Measurements from ENCODE around the gene AMN. TPM values are rescaled to one million over a fixed set of nuclear protein-coding genes. Genes with fewer than 3 reads are reported as not detected.
A peak's percentile ranks its signal among the peaks of the same experiment; 100 is the strongest.
"Not testable (repeated sequence)": the region's sequence is repeated elsewhere in the genome, so short reads cannot be mapped to it uniquely, and the experiment has no call there.

The AMN gene
- polyA plus RNA-seq, result 100 to 1,000 TPM in 3 of 4 donors, 10 to 100 TPM in 1; 71.0 to 467 (median 402) TPM
- long read RNA-seq, donor 1, result 0 reads
- long read RNA-seq, donor 2, transcript AMN-201 (12 exons, 1,907 nt), result major isoform, 71 of 95 reads
- long read RNA-seq, donor 2, partial matches to known transcripts, result 22 of 95 reads
- long read RNA-seq, donor 2, other reads (novel, unspliced or antisense), result 0 of 95 reads
- long read RNA-seq, donor 3, transcript AMN-202 (11 exons, 2,269 nt), result minor isoform, 6 of 212 reads
- long read RNA-seq, donor 3, transcript AMN-201 (12 exons, 1,907 nt), result major isoform, 122 of 212 reads
- long read RNA-seq, donor 3, partial matches to known transcripts, result 78 of 212 reads
- long read RNA-seq, donor 3, other reads (novel, unspliced or antisense), result 6 of 212 reads
- long read RNA-seq, donor 4, partial matches to known transcripts, result 0 of 3 reads
- long read RNA-seq, donor 4, other reads (novel, unspliced or antisense), result 0 of 3 reads
- long read RNA-seq, donor 5, transcript AMN-201 (12 exons, 1,907 nt), result major isoform, 34 of 124 reads
- long read RNA-seq, donor 5, partial matches to known transcripts, result 89 of 124 reads
- long read RNA-seq, donor 5, other reads (novel, unspliced or antisense), result 0 of 124 reads
- long read RNA-seq, donor 6, transcript AMN-202 (11 exons, 2,269 nt), result minor isoform, 9 of 182 reads
- long read RNA-seq, donor 6, transcript AMN-201 (12 exons, 1,907 nt), result major isoform, 126 of 182 reads
- long read RNA-seq, donor 6, partial matches to known transcripts, result 47 of 182 reads
- long read RNA-seq, donor 6, other reads (novel, unspliced or antisense), result 0 of 182 reads
- long read RNA-seq, donor 7, result 0 reads
- long read RNA-seq, donor 8, result 0 reads
- long read RNA-seq, donor 9, transcript AMN-201 (12 exons, 1,907 nt), result major isoform, 30 of 33 reads
- long read RNA-seq, donor 9, partial matches to known transcripts, result 0 of 33 reads
- long read RNA-seq, donor 9, other reads (novel, unspliced or antisense), result 0 of 33 reads
- long read RNA-seq, donor 10, transcript AMN-201 (12 exons, 1,907 nt), result major isoform, 95 of 118 reads
- long read RNA-seq, donor 10, transcript AMN-202 (11 exons, 2,269 nt), result minor isoform, 8 of 118 reads
- long read RNA-seq, donor 10, partial matches to known transcripts, result 14 of 118 reads
- long read RNA-seq, donor 10, other reads (novel, unspliced or antisense), result 0 of 118 reads

GRCh38 chr14:102922490-102923200 is at the start of gene AMN:
Gene AMN, plus strand, starts transcription at chr14:102922663. Its CDS starts 26 bp downstream, at chr14:102922689.
- Histone ChIP-seq H3K4me3 (ENCODE audit: low read depth in 1 of 3, low read length in 3 of 3) (peak within 1 kb of the TSS in 2 of 3 donors; percentile 73 to 81), H3K27ac (ENCODE audit: low read depth in 1 of 3, low read length in 2 of 3) (peak within 1 kb of the TSS; percentile 70 to 97 (median 94)), H3K9me3 (ENCODE audit: control insufficient read depth in 2 of 2, insufficient read depth in 1 of 2, low read depth in 1 of 2, low read length in 1 of 2) (peaks cover 0 to 5% of the 10 kb centered on the region in 2 donors), H3K27me3 (ENCODE audit: control insufficient read depth in 3 of 3, insufficient read depth in 3 of 3, low read length in 3 of 3) (peaks cover 0 to 22% (median 6%) of the 10 kb centered on the region in 3 donors), H3K4me1 (ENCODE audit: control insufficient read depth in 3 of 3, insufficient read depth in 2 of 3, low read depth in 1 of 3, low read length in 2 of 3) (peaks cover 0 to 30% (median 0%) of the 10 kb centered on the region in 3 donors), H3K36me3 (ENCODE audit: control insufficient read depth in 3 of 3, insufficient read depth in 2 of 3, low read depth in 1 of 3, low read length in 3 of 3) (peaks cover 0 to 31% (median 0%) of the 10 kb centered on the region in 3 donors)
- DNase-seq (peak; percentile 96 to 97), FAIRE-seq (no peak)
- 2 to 9% (median 8%) methylated on average over 38 to 56 of the region's 56 CpGs for WGBS, 3 donors

- DNase-seq (peak; percentile 43 to 65), FAIRE-seq (no peak)
- Histone ChIP-seq H3K27me3 (ENCODE audit: control insufficient read depth in 3 of 3, insufficient read depth in 3 of 3, low read length in 3 of 3) (no peaks in the 10 kb centered on the region), H3K9me3 (ENCODE audit: control insufficient read depth in 2 of 2, insufficient read depth in 1 of 2, low read depth in 1 of 2, low read length in 1 of 2) (no peaks in the 10 kb centered on the region), H3K36me3 (ENCODE audit: control insufficient read depth in 3 of 3, insufficient read depth in 2 of 3, low read depth in 1 of 3, low read length in 3 of 3) (peaks cover 12 to 57% (median 15%) of the 10 kb centered on the region in 3 donors), H3K27ac (ENCODE audit: low read depth in 1 of 3, low read length in 2 of 3) (peak overlapping the region in 2 of 3 donors; percentile 11 to 69), H3K4me3 (ENCODE audit: low read depth in 1 of 3, low read length in 3 of 3) (no peak overlapping the region), H3K4me1 (ENCODE audit: control insufficient read depth in 3 of 3, insufficient read depth in 2 of 3, low read depth in 1 of 3, low read length in 2 of 3) (peaks cover 0 to 19% (median 2%) of the 10 kb centered on the region in 3 donors)
- 26 to 64% (median 55%) methylated on average over 7 of the region's 7 CpGs for WGBS, 3 donors
Measured at GRCh38 chr14:102873131-102873530, 49.3 kb upstream of the AMN start.

GRCh38 chr14:102873546-102874061 is 48.9 kb upstream of the AMN start:
- H3K27ac ChIP-seq (ENCODE audit: low read depth in 1 of 3, low read length in 2 of 3), result peak overlapping the region in 2 of 3 donors; percentile 21 to 69
- FAIRE-seq (no peak), DNase-seq (peak; percentile 69 to 73)
- 14 to 43% (median 33%) methylated on average over 7 of the region's 7 CpGs for WGBS, 3 donors
- peaks cover 12 to 62% (median 15%) of the 10 kb centered on the region in 3 donors for H3K36me3 ChIP-seq (ENCODE audit: control insufficient read depth in 3 of 3, insufficient read depth in 2 of 3, low read depth in 1 of 3, low read length in 3 of 3)
- peaks cover 0 to 18% (median 2%) of the 10 kb centered on the region in 3 donors for H3K4me1 ChIP-seq (ENCODE audit: control insufficient read depth in 3 of 3, insufficient read depth in 2 of 3, low read depth in 1 of 3, low read length in 2 of 3)
- no peaks in the 10 kb centered on the region for H3K9me3 ChIP-seq (ENCODE audit: control insufficient read depth in 2 of 2, insufficient read depth in 1 of 2, low read depth in 1 of 2, low read length in 1 of 2)
- no peaks in the 10 kb centered on the region for H3K27me3 ChIP-seq (ENCODE audit: control insufficient read depth in 3 of 3, insufficient read depth in 3 of 3, low read length in 3 of 3)
- no peak overlapping the region for H3K4me3 ChIP-seq (ENCODE audit: low read depth in 1 of 3, low read length in 3 of 3)

- H3K4me1 ChIP-seq (ENCODE audit: control insufficient read depth in 3 of 3, insufficient read depth in 2 of 3, low read depth in 1 of 3, low read length in 2 of 3), result peaks cover 0 to 31% (median 2%) of the 10 kb centered on the region in 3 donors
- FAIRE-seq (no peak), DNase-seq (no peak)
- no peaks in the 10 kb centered on the region for H3K9me3 ChIP-seq (ENCODE audit: control insufficient read depth in 2 of 2, insufficient read depth in 1 of 2, low read depth in 1 of 2, low read length in 1 of 2)
- no peaks in the 10 kb centered on the region for H3K27me3 ChIP-seq (ENCODE audit: control insufficient read depth in 3 of 3, insufficient read depth in 3 of 3, low read length in 3 of 3)
- no peak overlapping the region for H3K27ac ChIP-seq (ENCODE audit: low read depth in 1 of 3, low read length in 2 of 3)
- H3K4me3 ChIP-seq (ENCODE audit: low read depth in 1 of 3, low read length in 3 of 3), result no peak overlapping the region
- 73 to 88% (median 88%) methylated on average over 2 of the region's 2 CpGs for WGBS, 3 donors
- peaks cover 12 to 65% (median 15%) of the 10 kb centered on the region in 3 donors for H3K36me3 ChIP-seq (ENCODE audit: control insufficient read depth in 3 of 3, insufficient read depth in 2 of 3, low read depth in 1 of 3, low read length in 3 of 3)
Measured at GRCh38 chr14:102875652-102876051, 46.8 kb upstream of the AMN start.

- not testable (repeated sequence) for H3K27ac ChIP-seq (ENCODE audit: low read depth in 1 of 3, low read length in 2 of 3); FAIRE-seq; H3K9me3 ChIP-seq (ENCODE audit: control insufficient read depth in 2 of 2, insufficient read depth in 1 of 2, low read depth in 1 of 2, low read length in 1 of 2); DNase-seq; H3K27me3 ChIP-seq (ENCODE audit: control insufficient read depth in 3 of 3, insufficient read depth in 3 of 3, low read length in 3 of 3); H3K4me3 ChIP-seq (ENCODE audit: low read depth in 1 of 3, low read length in 3 of 3)
- 97 to 99% (median 98%) methylated on average over 10 of the region's 10 CpGs for WGBS, 3 donors
- Histone ChIP-seq H3K36me3 (ENCODE audit: control insufficient read depth in 3 of 3, insufficient read depth in 2 of 3, low read depth in 1 of 3, low read length in 3 of 3) (peaks cover 6 to 55% (median 13%) of the 10 kb centered on the region in 3 donors), H3K4me1 (ENCODE audit: control insufficient read depth in 3 of 3, insufficient read depth in 2 of 3, low read depth in 1 of 3, low read length in 2 of 3) (peaks cover 0 to 28% (median 2%) of the 10 kb centered on the region in 3 donors)
Measured at GRCh38 chr14:102877511-102877910, 45.0 kb upstream of the AMN start.

GRCh38 chr14:102878174-102878969 is 44.1 kb upstream of the AMN start:
- H3K36me3 ChIP-seq (ENCODE audit: control insufficient read depth in 3 of 3, insufficient read depth in 2 of 3, low read depth in 1 of 3, low read length in 3 of 3), result peaks cover 6 to 55% (median 13%) of the 10 kb centered on the region in 3 donors
- FAIRE-seq (no peak), DNase-seq (peak; percentile 27 to 63)
- WGBS, 3 donors, result 59 to 79% (median 73%) methylated on average over 6 of the region's 6 CpGs
- no peaks in the 10 kb centered on the region for H3K9me3 ChIP-seq (ENCODE audit: control insufficient read depth in 2 of 2, insufficient read depth in 1 of 2, low read depth in 1 of 2, low read length in 1 of 2)
- no peak overlapping the region for H3K4me3 ChIP-seq (ENCODE audit: low read depth in 1 of 3, low read length in 3 of 3)
- peaks cover 0 to 23% (median 0%) of the 10 kb centered on the region in 3 donors for H3K4me1 ChIP-seq (ENCODE audit: control insufficient read depth in 3 of 3, insufficient read depth in 2 of 3, low read depth in 1 of 3, low read length in 2 of 3)
- peak overlapping the region in 1 of 3 donors; percentile 50 for H3K27ac ChIP-seq (ENCODE audit: low read depth in 1 of 3, low read length in 2 of 3)
- no peaks in the 10 kb centered on the region for H3K27me3 ChIP-seq (ENCODE audit: control insufficient read depth in 3 of 3, insufficient read depth in 3 of 3, low read length in 3 of 3)

- no peak for FAIRE-seq
- no peak overlapping the region for H3K4me3 ChIP-seq (ENCODE audit: low read depth in 1 of 3, low read length in 3 of 3)
Measured at GRCh38 chr14:102878970-102879460, 43.4 kb upstream of the AMN start.

More at GRCh38 chr14:102878970-102879460, 43.4 kb upstream of the AMN start:
- Histone ChIP-seq H3K27ac (ENCODE audit: low read depth in 1 of 3, low read length in 2 of 3) (peak overlapping the region in 1 of 3 donors; percentile 50), H3K9me3 (ENCODE audit: control insufficient read depth in 2 of 2, insufficient read depth in 1 of 2, low read depth in 1 of 2, low read length in 1 of 2) (no peaks in the 10 kb centered on the region), H3K36me3 (ENCODE audit: control insufficient read depth in 3 of 3, insufficient read depth in 2 of 3, low read depth in 1 of 3, low read length in 3 of 3) (peaks cover 6 to 53% (median 13%) of the 10 kb centered on the region in 3 donors), H3K27me3 (ENCODE audit: control insufficient read depth in 3 of 3, insufficient read depth in 3 of 3, low read length in 3 of 3) (no peaks in the 10 kb centered on the region), H3K4me1 (ENCODE audit: control insufficient read depth in 3 of 3, insufficient read depth in 2 of 3, low read depth in 1 of 3, low read length in 2 of 3) (peaks cover 0 to 24% (median 0%) of the 10 kb centered on the region in 3 donors)
- peak; percentile 26 to 69 for DNase-seq
- WGBS, 3 donors, result 75 to 88% (median 87%) methylated on average over 6 of the region's 6 CpGs
